SU-DHL-6 (cell line): ENCODE data around the gene NUDT12.

ENCODE experiments used
- CTCF ChIP-seq: fragments of 200-600 bp; sonication (generic); IDR thresholded peaks from one replicate; pipeline ENCODE4 v1.5.1; 2017; ENCODE audit warnings: antibody characterized with exemption, mild to moderate bottlenecking, low read length, moderate library complexity; ENCODE audit not compliant: insufficient read depth, poor library complexity, severe bottlenecking
- EZH2phosphoT487 ChIP-seq: fragments of 200-600 bp; sonication (generic), shearing (Covaris generic); conservative IDR thresholded peaks from 2 replicates; pipeline ENCODE4 v1.6.1; 2018; ENCODE audit warnings: mild to moderate bottlenecking, antibody characterized with exemption, low read length, moderate library complexity, mixed read lengths

- TF ChIP-seq CTCF = no peak
- TF ChIP-seq EZH2phosphoT487 = no peak
Measured at GRCh38 chr5:103522586-103522985, 40.0 kb downstream of the NUDT12 start.
